Measurements from ENCODE around the gene TOPBP1. TPM values are rescaled to one million over a fixed set of nuclear protein-coding genes. Genes with fewer than 3 reads are reported as not detected.

The TOPBP1 gene
- total and polyA plus RNA-seq, 8 donors = 5.8 to 13.0 (median 8.0) TPM

DNA sequence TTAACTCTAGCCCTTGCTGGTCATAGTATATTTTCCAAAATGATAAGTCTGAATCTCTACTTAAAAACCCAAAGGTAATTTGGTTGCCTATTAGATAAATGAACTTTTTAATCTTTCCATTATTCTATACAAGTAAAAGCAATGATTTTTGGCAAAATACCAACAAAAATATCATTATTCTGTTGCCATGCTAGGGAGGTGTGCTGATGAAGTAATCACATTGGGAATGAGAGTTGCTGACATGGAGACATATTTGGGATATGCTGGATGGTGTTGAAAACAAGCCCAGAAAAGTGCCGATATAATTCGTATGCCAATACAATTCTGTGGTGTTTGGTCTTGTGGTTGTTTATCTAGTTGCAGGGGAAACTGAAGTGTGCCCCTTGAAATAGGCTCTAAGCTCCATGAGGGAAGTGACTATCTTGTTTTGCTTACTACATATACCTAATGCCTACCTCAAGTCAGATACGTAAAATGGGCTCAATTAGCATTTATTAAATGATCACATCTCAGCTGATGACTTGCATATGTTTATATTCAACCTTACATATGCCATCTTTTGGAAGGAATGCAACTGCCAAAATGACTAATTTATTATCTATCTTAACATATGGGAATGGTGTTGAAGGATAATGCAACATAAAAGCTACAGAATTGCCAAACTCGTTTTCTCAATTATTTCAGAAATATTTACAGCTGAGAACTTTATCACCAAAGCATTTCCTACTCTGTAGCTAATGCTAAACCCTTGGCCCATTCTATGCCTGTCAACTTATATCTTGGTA is 5.8 kb downstream of the TOPBP1 start:
- 88 to 93% methylated on average over 4 of the region's 4 CpGs for WGBS, 2 donors
- H3K27me3 ChIP-seq = no peaks in the 10 kb centered on the region
- ATAC-seq = no peak
- H3K4me1 ChIP-seq = peaks cover 0 to 9% (median 6%) of the 10 kb centered on the region in 3 donors
- intact Hi-C loops (cut with DNase I) = no loop called here
- FAIRE-seq = no peak
- TF ChIP-seq, protein P1, sequence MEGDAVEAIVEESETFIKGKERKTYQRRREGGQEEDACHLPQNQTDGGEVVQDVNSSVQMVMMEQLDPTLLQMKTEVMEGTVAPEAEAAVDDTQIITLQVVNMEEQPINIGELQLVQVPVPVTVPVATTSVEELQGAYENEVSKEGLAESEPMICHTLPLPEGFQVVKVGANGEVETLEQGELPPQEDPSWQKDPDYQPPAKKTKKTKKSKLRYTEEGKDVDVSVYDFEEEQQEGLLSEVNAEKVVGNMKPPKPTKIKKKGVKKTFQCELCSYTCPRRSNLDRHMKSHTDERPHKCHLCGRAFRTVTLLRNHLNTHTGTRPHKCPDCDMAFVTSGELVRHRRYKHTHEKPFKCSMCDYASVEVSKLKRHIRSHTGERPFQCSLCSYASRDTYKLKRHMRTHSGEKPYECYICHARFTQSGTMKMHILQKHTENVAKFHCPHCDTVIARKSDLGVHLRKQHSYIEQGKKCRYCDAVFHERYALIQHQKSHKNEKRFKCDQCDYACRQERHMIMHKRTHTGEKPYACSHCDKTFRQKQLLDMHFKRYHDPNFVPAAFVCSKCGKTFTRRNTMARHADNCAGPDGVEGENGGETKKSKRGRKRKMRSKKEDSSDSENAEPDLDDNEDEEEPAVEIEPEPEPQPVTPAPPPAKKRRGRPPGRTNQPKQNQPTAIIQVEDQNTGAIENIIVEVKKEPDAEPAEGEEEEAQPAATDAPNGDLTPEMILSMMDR (IDR thresholded peaks at IDR 0.05) = no peak
- peaks cover 0 to 26% (median 9%) of the 10 kb centered on the region in 3 donors for H3K36me3 ChIP-seq
- H3K4me3 ChIP-seq = no peak overlapping the region
- DNase-seq = no peak
- no peak overlapping the region for H3K27ac ChIP-seq
- no peaks in the 10 kb centered on the region for H3K9me3 ChIP-seq

DNA sequence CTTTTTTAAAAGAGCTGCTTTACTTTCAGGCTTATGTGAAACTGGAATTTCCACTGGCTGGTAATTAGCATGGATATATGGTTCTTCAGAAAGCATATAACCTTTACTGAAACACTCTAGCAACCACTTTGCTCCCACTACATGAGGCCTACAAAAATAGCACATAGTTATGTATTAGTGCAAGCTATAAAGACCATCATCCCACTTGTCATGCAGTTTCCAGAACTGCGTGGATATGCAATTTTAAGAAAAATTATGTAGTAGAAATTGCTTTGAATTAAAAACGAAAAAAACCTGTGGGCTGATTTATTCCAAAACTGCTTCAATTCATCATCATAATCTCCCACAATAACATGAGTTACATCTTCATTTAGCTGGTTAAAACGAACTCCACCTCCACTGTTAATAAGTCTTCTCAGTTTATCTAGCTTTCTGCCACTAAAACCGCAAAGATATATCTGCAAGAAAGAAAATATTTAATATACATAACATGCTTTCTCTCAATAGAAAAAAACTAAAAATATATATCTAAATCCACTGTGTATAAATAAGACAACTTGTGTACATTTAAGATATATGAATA is 12.2 kb downstream of the TOPBP1 start:
- FAIRE-seq = peak; percentile 9
- ATAC-seq = no peak
- Histone ChIP-seq H3K36me3 (peaks cover 0 to 17% (median 4%) of the 10 kb centered on the region in 3 donors), H3K27ac (no peak overlapping the region), H3K4me3 (no peak overlapping the region), H3K4me1 (no peaks in the 10 kb centered on the region), H3K9me3 (no peaks in the 10 kb centered on the region), H3K27me3 (no peaks in the 10 kb centered on the region)
- DNase-seq = no peak
- TF ChIP-seq, protein P1 (IDR thresholded peaks at IDR 0.05) = no peak
- intact Hi-C loops (cut with DNase I) = no loop called here
- WGBS, 2 donors = 72 to 78% methylated on average over 4 of the region's 4 CpGs

DNA sequence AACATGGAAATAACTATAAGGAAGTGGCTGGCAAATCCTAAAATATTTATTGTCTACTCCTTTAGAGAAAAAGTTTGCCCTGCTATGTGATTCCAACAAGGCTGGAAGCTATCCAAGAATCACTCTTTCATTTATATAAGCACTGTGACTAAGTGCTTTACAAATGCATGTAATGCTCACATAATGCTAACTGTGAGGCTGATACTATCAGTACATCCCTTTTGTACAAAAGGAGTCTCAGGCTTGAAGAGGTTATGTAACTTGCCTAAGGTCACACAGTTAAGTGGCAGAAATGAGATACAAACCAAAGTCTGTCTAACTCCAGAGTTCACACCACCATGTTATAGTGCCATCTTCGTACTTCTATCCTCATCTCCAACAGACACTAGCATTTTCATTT is 17.0 kb downstream of the TOPBP1 start:
- Histone ChIP-seq H3K36me3 (peaks cover 0 to 17% (median 6%) of the 10 kb centered on the region in 3 donors), H3K9me3 (no peaks in the 10 kb centered on the region), H3K27ac (no peak overlapping the region), H3K4me3 (no peak overlapping the region), H3K27me3 (no peaks in the 10 kb centered on the region), H3K4me1 (no peaks in the 10 kb centered on the region)
- no peak for DNase-seq
- TF ChIP-seq, protein P1 (IDR thresholded peaks at IDR 0.05) = no peak
- 100% methylated on average over 1 of the region's 1 CpG for WGBS, 2 donors
- ATAC-seq = no peak
- FAIRE-seq = no peak
- intact Hi-C loops (cut with DNase I) = no loop called here

DNA sequence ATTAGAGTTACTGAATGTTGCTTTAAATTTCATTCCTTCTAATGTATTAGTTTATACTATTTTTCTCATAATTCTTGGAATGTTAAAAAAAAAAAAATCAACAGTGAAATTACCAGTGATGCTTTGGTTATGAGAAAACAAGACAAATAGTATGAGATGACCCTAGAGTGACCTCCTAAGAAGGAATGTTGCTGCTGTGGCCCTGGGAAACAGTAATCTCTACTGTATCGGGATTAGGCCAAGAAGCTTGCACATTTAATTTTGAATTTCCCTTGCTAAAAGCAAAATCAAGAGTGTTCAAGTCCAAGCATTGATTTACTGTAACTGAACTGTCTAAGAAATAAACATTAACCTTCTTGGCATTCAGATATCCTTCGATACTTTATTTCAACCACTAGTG is 18.1 kb downstream of the TOPBP1 start:
- H3K9me3 ChIP-seq = no peaks in the 10 kb centered on the region
- intact Hi-C loops (cut with DNase I) = no loop called here
- WGBS, 2 donors = 89 to 90% methylated on average over 2 of the region's 2 CpGs
- peaks cover 0 to 21% (median 6%) of the 10 kb centered on the region in 3 donors for H3K36me3 ChIP-seq
- TF ChIP-seq, protein P1 (IDR thresholded peaks at IDR 0.05) = no peak
- ATAC-seq (no peak), DNase-seq (no peak), FAIRE-seq (no peak)
- H3K27me3 ChIP-seq = no peaks in the 10 kb centered on the region
- H3K27ac ChIP-seq = no peak overlapping the region
- H3K4me1 ChIP-seq = no peaks in the 10 kb centered on the region
- H3K4me3 ChIP-seq = no peak overlapping the region

GRCh38 chr3:133641254-133641653 is 20.5 kb downstream of the TOPBP1 start:
- Histone ChIP-seq H3K4me3 (no peak overlapping the region), H3K27me3 (no peaks in the 10 kb centered on the region), H3K9me3 (no peaks in the 10 kb centered on the region), H3K4me1 (no peaks in the 10 kb centered on the region), H3K27ac (no peak overlapping the region), H3K36me3 (peaks cover 0 to 30% (median 6%) of the 10 kb centered on the region in 3 donors)
- intact Hi-C loops (cut with DNase I) = no loop called here
- ATAC-seq (no peak), DNase-seq (no peak), FAIRE-seq (no peak)
- TF ChIP-seq, protein P1 (IDR thresholded peaks at IDR 0.05) = no peak
- 97 to 98% methylated on average over 4 of the region's 4 CpGs for WGBS, 2 donors

Measured in pancreas (tissue), 10 donors.